ENCODE results near the gene LIN7C. TPM values are rescaled to one million over a fixed set of nuclear protein-coding genes. Genes with fewer than 3 reads are reported as not detected.
A peak's percentile ranks its signal among the peaks of the same experiment; 100 is the strongest.

The LIN7C gene
- total and polyA plus RNA-seq, 12 donors: 7.2 to 53.4 (median 33.6) TPM

DNA sequence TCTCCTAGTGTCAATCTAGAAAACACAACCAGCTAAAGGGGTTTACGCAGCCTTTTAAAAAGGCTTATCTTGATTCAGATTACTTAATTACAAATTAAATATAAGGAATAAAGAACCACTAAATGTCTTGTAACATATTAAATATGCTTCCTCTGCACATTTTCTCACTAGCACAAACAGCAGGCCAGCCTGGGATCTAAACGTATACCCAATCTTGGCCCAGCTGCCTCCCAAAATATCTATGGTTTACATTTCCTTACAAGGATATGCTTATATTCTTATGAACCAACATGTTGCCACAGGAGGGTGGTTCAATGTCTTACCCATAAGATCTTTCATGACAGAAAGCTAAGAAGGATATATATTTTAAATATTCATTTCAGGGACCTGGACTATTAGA, 41.7 kb downstream of the LIN7C start:
- no peaks in the 10 kb centered on the region for H3K36me3 ChIP-seq (replicated peaks in 1 of 2)
- no peaks in the 10 kb centered on the region for H3K27me3 ChIP-seq
- peak overlapping the region in 1 of 5 donors; percentile 53 for H3K27ac ChIP-seq
- peak overlapping the region in 1 of 4 donors; percentile 3 for H3K4me3 ChIP-seq
- 79 to 86% (median 84%) methylated on average over 2 of the region's 2 CpGs for WGBS, 4 donors
- H3K4me1 ChIP-seq (replicated peaks in 1 of 2): peaks cover 46 to 68% of the 10 kb centered on the region in 2 donors
- TF ChIP-seq, protein P1, sequence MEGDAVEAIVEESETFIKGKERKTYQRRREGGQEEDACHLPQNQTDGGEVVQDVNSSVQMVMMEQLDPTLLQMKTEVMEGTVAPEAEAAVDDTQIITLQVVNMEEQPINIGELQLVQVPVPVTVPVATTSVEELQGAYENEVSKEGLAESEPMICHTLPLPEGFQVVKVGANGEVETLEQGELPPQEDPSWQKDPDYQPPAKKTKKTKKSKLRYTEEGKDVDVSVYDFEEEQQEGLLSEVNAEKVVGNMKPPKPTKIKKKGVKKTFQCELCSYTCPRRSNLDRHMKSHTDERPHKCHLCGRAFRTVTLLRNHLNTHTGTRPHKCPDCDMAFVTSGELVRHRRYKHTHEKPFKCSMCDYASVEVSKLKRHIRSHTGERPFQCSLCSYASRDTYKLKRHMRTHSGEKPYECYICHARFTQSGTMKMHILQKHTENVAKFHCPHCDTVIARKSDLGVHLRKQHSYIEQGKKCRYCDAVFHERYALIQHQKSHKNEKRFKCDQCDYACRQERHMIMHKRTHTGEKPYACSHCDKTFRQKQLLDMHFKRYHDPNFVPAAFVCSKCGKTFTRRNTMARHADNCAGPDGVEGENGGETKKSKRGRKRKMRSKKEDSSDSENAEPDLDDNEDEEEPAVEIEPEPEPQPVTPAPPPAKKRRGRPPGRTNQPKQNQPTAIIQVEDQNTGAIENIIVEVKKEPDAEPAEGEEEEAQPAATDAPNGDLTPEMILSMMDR (IDR thresholded peaks at IDR 0.05): no peak
- no peak for TF ChIP-seq POLR2A (IDR thresholded peaks at IDR 0.05)
- no peak for DNase-seq
- intact Hi-C loops (cut with DNase I): loop anchor here in 1 of 2 donors (10.0 kb wide), 1 partner anchor 70 kb away; no protein-coding TSS in a partner anchor
- H3K9me3 ChIP-seq (replicated peaks in 1 of 3): no peaks in the 10 kb centered on the region

- H3K36me3 ChIP-seq (replicated peaks in 1 of 2): no peaks in the 10 kb centered on the region
- no peaks in the 10 kb centered on the region for H3K9me3 ChIP-seq (replicated peaks in 1 of 3)
- peaks cover 45 to 64% of the 10 kb centered on the region in 2 donors for H3K4me1 ChIP-seq (replicated peaks in 1 of 2)
- 71 to 94% (median 86%) methylated on average over 2 of the region's 2 CpGs for WGBS, 4 donors
- no peaks in the 10 kb centered on the region for H3K27me3 ChIP-seq
- no peak for TF ChIP-seq POLR2A (IDR thresholded peaks at IDR 0.05)
- TF ChIP-seq, protein P1 (IDR thresholded peaks at IDR 0.05): no peak
- peak overlapping the region in 3 of 5 donors; percentile 3 to 53 (median 33) for H3K27ac ChIP-seq
- intact Hi-C loops (cut with DNase I): loop anchor here in 1 of 2 donors (10.0 kb wide), 1 partner anchor 69 kb away; no protein-coding TSS in a partner anchor
- DNase-seq: peak in 1 of 7 donors; percentile 35
- H3K4me3 ChIP-seq: no peak overlapping the region
Measured at GRCh38 chr11:27464289-27464696, 42.3 kb downstream of the LIN7C start.

DNA sequence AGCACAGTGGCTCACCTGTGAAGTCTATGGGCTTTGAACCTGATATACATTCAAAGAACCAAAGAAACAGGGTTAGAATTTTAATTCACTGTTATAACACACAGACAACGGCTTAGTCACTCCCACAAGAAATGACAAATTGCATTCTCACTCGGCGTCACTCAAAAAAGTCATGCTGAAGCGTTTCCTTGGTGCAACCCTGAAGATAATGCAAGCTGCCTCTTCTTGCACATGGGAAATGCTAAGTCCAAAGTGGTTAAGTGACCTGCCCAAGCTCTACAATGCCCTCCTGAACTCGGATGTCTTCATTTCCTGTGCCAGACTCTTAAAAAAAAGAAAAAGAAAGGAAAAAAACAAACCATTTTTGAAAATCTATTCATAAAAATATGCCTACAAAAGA, 44.0 kb downstream of the LIN7C start:
- WGBS, 4 donors: 32 to 57% (median 35%) methylated on average over 5 of the region's 5 CpGs
- no peaks in the 10 kb centered on the region for H3K27me3 ChIP-seq
- intact Hi-C loops (cut with DNase I): loop anchor here in 1 of 2 donors (10.0 kb wide), 1 partner anchor 68 kb away; no protein-coding TSS in a partner anchor
- H3K36me3 ChIP-seq (replicated peaks in 1 of 2): no peaks in the 10 kb centered on the region
- no peaks in the 10 kb centered on the region for H3K9me3 ChIP-seq (replicated peaks in 1 of 3)
- H3K4me3 ChIP-seq: no peak overlapping the region
- H3K4me1 ChIP-seq (replicated peaks in 1 of 2): peaks cover 30 to 53% of the 10 kb centered on the region in 2 donors
- TF ChIP-seq, protein P1 (IDR thresholded peaks at IDR 0.05): no peak
- no peak for TF ChIP-seq POLR2A (IDR thresholded peaks at IDR 0.05)
- DNase-seq: peak in 1 of 7 donors; percentile 6
- H3K27ac ChIP-seq: no peak overlapping the region

GRCh38 chr11:27460158-27460978, 46.2 kb downstream of the LIN7C start:
- no peak overlapping the region for H3K4me3 ChIP-seq
- H3K27ac ChIP-seq: no peak overlapping the region
- no peaks in the 10 kb centered on the region for H3K9me3 ChIP-seq (replicated peaks in 1 of 3)
- no peaks in the 10 kb centered on the region for H3K27me3 ChIP-seq
- WGBS, 4 donors: 67 to 77% (median 73%) methylated on average over 5 of the region's 5 CpGs
- no peaks in the 10 kb centered on the region for H3K36me3 ChIP-seq (replicated peaks in 1 of 2)
- DNase-seq: no peak
- TF ChIP-seq, protein P1 (IDR thresholded peaks at IDR 0.05): no peak
- TF ChIP-seq POLR2A (IDR thresholded peaks at IDR 0.05): no peak
- intact Hi-C loops (cut with DNase I): loop anchor here in 1 of 2 donors (10.0 kb wide), 1 partner anchor 66 kb away; no protein-coding TSS in a partner anchor
- peaks cover 27 to 44% of the 10 kb centered on the region in 2 donors for H3K4me1 ChIP-seq (replicated peaks in 1 of 2)
